Retina (tissue), 1 donor: Measurements from ENCODE around the gene EGFLAM.

ENCODE experiments used
- DNase-seq: peaks from one replicate; pipeline ENCODE4 v3.0.0-alpha.2; 2016

Gene EGFLAM

GRCh38 chr5:38258319-38259061 is at the start of gene EGFLAM:
TSS of gene EGFLAM (plus strand) at chr5:38258559. CDS start at chr5:38258755, 196 bp downstream.
- peak; percentile 78 for DNase-seq

DNA sequence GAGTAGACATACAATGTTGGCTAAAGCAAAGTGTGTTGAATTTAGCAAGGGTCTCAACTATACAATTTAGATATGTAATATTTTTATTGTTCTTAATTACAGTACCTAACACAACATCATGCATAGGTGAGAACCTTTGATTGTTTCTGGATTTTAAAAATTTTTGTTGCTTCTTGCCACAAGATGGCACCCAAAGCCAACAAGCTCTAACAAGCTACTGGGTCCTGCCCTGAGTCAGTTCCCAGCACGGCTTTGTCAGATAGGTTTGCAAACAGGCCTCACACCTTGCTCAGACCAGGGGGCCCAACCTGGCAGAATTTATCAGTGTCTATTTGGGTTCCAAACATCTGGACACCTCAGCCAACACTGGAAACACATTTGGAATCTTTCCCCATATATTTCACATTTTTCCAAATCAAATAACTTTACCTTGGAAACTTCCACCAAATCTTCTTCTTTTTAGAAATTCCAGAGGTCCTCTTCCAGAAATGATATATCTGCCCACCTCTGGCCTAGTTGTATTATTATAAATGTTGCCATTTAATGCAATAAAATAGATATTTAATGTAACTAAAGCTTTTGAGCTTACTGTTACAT is 49.5 kb upstream of the EGFLAM start:
- peak; percentile 38 for DNase-seq

GRCh38 chr5:38210676-38211353 is 47.5 kb upstream of the EGFLAM start:
- no peak for DNase-seq

DNA sequence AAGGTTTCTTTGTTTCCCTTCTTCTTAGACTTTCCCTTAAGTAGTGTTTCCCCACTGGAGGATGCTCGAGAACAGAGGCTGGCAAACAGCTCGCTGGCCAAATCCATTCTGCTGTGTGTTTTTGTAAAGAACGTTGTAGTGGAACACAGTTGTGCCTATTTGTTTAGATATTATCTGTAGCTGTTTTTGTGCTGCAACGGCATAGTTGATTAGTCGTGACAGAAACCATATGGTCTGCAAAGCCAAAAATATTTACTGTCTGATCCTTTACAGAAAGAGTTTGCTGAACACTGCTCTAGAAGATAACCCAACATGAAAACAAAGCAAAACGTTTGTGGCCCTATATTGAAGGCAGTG is 47.0 kb upstream of the EGFLAM start:
- no peak for DNase-seq

DNA sequence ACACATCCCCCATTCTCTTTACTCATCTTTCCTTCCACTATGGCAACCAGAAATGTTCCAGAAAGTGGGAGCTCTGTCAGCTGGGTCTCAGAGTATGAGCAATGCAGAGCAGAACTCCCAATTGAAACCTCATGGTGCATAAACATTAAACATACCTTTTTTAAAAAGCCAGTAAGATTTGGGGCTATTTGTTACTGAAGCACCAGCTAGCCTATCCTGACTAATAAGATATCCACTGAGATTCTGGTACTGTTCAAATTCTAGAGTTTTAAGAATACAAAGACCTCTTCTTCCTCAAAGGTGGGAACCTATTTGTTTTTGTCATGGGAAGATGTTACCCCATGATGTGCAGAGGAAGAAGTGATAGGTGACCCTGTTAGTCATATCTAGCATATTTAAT is 46.1 kb upstream of the EGFLAM start:
- no peak for DNase-seq

- no peak for DNase-seq
These were observed 32.3 kb upstream of the EGFLAM start for GRCh38 chr5:38226091-38226490.

GRCh38 chr5:38228914-38229313 is 29.4 kb upstream of the EGFLAM start:
- no peak for DNase-seq

GRCh38 chr5:38234737-38235136 is 23.6 kb upstream of the EGFLAM start:
- DNase-seq = no peak

GRCh38 chr5:38237681-38238080 is 20.7 kb upstream of the EGFLAM start:
- DNase-seq = no peak

DNA sequence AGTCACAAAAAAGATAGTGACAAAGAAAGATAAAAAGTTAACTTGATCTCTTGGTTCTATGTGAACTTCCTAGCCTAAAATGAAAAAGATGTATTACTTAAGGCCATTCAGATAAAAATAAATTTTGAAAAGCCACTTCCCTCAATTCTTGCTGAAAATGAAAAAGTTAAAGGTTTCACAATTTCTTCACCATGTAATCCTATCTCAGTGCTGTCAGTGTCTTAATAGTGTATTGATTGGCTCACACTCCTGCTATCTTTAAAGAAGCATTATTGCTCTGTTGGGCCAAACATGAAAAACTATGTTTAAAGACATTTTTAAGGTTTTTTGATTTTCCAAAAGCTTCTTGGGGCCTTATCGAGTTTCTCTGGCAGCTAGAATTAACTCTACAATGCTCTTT is 18.1 kb upstream of the EGFLAM start:
- no peak for DNase-seq

- DNase-seq = no peak
These were observed 16.7 kb upstream of the EGFLAM start for GRCh38 chr5:38241655-38242054.

DNA sequence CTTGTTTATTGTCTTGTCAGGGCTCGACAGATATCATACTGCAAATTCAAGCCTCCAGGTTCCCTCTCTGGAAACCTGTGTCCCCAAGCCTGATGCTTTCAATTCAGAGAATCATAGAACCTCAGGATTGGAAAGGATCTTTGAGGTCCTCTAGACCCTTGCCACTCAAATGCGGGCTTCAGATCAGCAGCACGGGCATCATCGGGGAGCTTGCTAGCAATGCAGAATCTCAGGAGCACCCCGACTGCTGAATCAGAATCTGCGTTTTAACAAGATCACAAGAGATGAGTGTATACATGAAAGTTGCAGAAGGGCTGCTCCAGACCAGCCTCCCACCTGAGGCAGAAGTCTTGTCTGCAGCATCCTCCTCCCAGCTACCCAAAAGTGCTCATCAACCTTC is 13.1 kb upstream of the EGFLAM start:
- no peak for DNase-seq

DNA sequence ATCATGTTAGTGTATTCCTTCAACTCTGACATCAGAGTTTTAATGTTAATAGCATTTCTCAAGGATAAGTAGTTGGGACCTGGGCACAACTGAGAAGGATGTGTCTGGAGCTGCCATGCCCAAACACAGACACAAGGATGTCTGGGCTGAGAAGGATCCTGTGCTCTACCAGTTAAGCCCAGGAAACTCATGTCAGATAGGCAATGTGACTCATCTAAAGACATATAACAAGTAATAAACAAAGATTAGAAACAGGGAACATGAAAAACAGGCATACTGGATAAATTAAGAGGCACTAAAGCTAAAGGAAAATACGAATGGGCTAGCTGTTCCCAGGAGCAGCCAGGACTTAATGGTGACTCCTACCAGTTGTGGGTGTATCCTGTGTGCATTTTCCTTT is 9.1 kb upstream of the EGFLAM start:
- no peak for DNase-seq

GRCh38 chr5:38249812-38250211 is 8.5 kb upstream of the EGFLAM start:
- no peak for DNase-seq

DNA sequence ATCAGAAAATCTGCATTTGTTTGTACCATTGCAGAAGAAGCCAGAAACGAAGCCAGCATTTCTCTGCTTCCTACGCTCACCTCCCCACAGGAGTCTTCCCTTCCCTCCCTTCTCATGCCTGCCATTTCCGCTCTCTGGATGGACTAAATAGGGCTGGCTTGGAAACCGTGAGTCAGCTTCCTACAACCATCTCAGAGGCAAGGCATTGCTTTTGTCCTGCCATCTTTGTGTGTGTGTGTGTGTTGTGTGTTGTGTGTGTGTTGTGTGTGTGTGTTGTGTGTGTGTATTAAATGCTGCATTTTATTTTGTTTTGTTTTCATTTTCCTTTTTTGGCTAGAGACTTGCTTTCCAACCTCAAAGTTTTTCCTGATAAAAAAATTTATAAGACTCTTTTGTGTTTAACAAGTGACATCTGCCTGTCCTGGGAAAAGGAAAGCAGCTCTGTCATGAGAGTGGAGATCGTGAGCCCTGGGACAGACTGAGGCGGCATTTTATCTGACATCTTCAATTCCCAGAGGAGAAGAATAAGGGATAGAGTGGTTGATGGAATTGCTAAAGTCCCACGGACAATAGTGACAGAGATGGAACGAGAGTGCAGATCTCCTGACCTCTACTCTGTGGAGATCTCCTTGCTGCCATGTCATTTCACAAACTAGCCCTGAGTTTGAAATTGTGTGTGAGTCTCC is 7.5 kb upstream of the EGFLAM start:
- no peak for DNase-seq

GRCh38 chr5:38253759-38254158 is 4.6 kb upstream of the EGFLAM start:
- DNase-seq = no peak

GRCh38 chr5:38257308-38258041 is 884 bp upstream of the EGFLAM start:
- peak; percentile 52 for DNase-seq

DNA sequence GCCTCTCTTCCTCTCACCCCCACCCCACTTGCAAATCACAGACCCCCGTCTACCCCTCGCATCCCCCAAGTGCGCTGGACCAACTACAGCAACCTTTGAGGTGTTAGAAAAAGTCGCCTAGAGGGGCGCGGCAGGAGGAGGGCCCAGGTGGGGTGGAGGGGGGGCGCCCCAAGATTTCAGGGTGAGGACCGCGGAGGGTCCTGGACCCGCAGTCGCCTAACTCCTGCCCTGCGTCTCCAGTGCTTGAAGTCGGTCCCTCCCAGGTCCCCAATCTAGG is 379 bp upstream of the EGFLAM start:
- no peak for DNase-seq

GRCh38 chr5:38259062-38259808 is 876 bp downstream of the EGFLAM start:
- no peak for DNase-seq

GRCh38 chr5:38259809-38260160 is 1.4 kb downstream of the EGFLAM start:
- no peak for DNase-seq

DNA sequence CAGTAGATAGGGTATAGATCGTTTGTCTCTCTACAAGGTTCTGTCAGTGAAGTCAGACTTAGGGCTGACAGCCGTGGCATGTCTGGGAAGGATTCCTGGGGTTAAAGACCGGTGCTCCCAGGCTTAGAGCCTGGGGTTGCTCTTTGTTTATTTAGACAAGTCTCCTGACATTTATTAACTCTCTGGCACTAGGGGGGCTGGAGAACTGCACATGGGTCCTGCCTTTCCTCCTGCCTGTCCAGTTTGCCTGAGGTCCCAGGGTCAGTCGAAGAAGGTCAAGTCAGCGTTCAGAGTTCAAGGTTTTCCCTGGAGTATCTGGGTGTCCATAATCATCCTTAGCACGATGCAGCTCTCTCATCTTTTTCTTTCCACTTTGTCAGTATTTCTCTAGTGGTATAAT is 5.6 kb downstream of the EGFLAM start:
- no peak for DNase-seq

- DNase-seq = peak; percentile 81
These were observed 7.3 kb downstream of the EGFLAM start for GRCh38 chr5:38265546-38266179.
